ENCODE measurements around the gene PPA1. TPM values are rescaled to one million over a fixed set of nuclear protein-coding genes. Genes with fewer than 3 reads are reported as not detected.
A peak's percentile ranks its signal among the peaks of the same experiment; 100 is the strongest.

The PPA1 gene
- total and polyA plus RNA-seq, 8 donors = 83.5 to 122 (median 102) TPM

GRCh38 chr10:70233939-70234300, 691 bp upstream of the PPA1 start:
- ATAC-seq (no peak), FAIRE-seq (no peak), DNase-seq (no peak)
- intact Hi-C loops (cut with DNase I) = no loop called here
- Histone ChIP-seq H3K4me1 (peaks cover 4 to 22% (median 11%) of the 10 kb centered on the region in 3 donors), H3K4me3 (peak overlapping the region; percentile 4 to 91 (median 82)), H3K36me3 (peaks cover 0 to 12% (median 0%) of the 10 kb centered on the region in 3 donors), H3K27me3 (no peaks in the 10 kb centered on the region), H3K9me3 (no peaks in the 10 kb centered on the region), H3K27ac (peak overlapping the region; percentile 51 to 92 (median 87))
- 10 to 12% methylated on average over 8 of the region's 8 CpGs for WGBS, 2 donors
- TF ChIP-seq CTCF (IDR thresholded peaks at IDR 0.05) = no peak

GRCh38 chr10:70232859-70233108, 445 bp downstream of the PPA1 start:
- Histone ChIP-seq H3K36me3 (peaks cover 0 to 16% (median 0%) of the 10 kb centered on the region in 3 donors), H3K27me3 (no peaks in the 10 kb centered on the region), H3K4me3 (peak overlapping the region; percentile 63 to 91 (median 82)), H3K27ac (peak overlapping the region; percentile 82 to 92 (median 87)), H3K9me3 (no peaks in the 10 kb centered on the region), H3K4me1 (peaks cover 4 to 33% (median 14%) of the 10 kb centered on the region in 3 donors)
- FAIRE-seq (no peak), DNase-seq (peak in 2 of 6 donors; percentile 33 to 63), ATAC-seq (no peak)
- no peak for TF ChIP-seq CTCF (IDR thresholded peaks at IDR 0.05)
- intact Hi-C loops (cut with DNase I) = no loop called here
- 0 to 1% methylated on average over 18 of the region's 18 CpGs for WGBS, 2 donors

GRCh38 chr10:70232155-70232858, 922 bp downstream of the PPA1 start:
- FAIRE-seq (no peak), ATAC-seq (peak; percentile 65 to 75 (median 70)), DNase-seq (peak; percentile 72 to 84 (median 76))
- WGBS, 2 donors = 2% methylated on average over 39 of the region's 39 CpGs
- intact Hi-C loops (cut with DNase I) = no loop called here
- Histone ChIP-seq H3K36me3 (peaks cover 0 to 16% (median 0%) of the 10 kb centered on the region in 3 donors), H3K27ac (peak overlapping the region; percentile 82 to 92 (median 87)), H3K4me1 (peaks cover 4 to 38% (median 15%) of the 10 kb centered on the region in 3 donors), H3K9me3 (no peaks in the 10 kb centered on the region), H3K27me3 (no peaks in the 10 kb centered on the region), H3K4me3 (peak overlapping the region; percentile 63 to 91 (median 82))
- no peak for TF ChIP-seq CTCF (IDR thresholded peaks at IDR 0.05)

GRCh38 chr10:70228491-70228890, 4.7 kb downstream of the PPA1 start:
- no peaks in the 10 kb centered on the region for H3K27me3 ChIP-seq
- no peak overlapping the region for H3K4me3 ChIP-seq
- intact Hi-C loops (cut with DNase I) = loop anchor here in 1 of 3 donors (10.0 kb wide), 1 partner anchor 136 kb away; no protein-coding TSS in a partner anchor
- no peaks in the 10 kb centered on the region for H3K9me3 ChIP-seq
- ATAC-seq (no peak), FAIRE-seq (no peak), DNase-seq (no peak)
- H3K36me3 ChIP-seq = peaks cover 0 to 16% (median 0%) of the 10 kb centered on the region in 3 donors
- peaks cover 4 to 38% (median 24%) of the 10 kb centered on the region in 3 donors for H3K4me1 ChIP-seq
- no peak for TF ChIP-seq CTCF (IDR thresholded peaks at IDR 0.05)
- WGBS, 2 donors = 29 to 35% methylated on average over 1 of the region's 1 CpG
- peak overlapping the region in 1 of 4 donors; percentile 37 for H3K27ac ChIP-seq

All from pancreas (tissue), 10 donors.